PC-9 (cell line): ENCODE measurements around the gene ZFHX3. TPM values are rescaled to one million over a fixed set of nuclear protein-coding genes. Genes with fewer than 3 reads are reported as not detected.

Source experiments
- BruUV-seq: library from RNA; stranded (reverse); fragments of 400-500 nt; replicated peaks from 2 replicates; lab custom pipeline; 2021; lab: Mats Ljungman, UMichigan
- CTCF ChIA-PET: fragments of 300-600 bp; sonication (Branson Sonifier 250); formaldehyde crosslinking; loops from one replicate; lab custom pipeline; 2022; ENCODE audit warnings: antibody characterized with exemption; lab: Charles Lee
- POLR2A ChIA-PET: fragments of 300-600 bp; sonication (Branson Sonifier 250); formaldehyde crosslinking; loops from one replicate; lab custom pipeline; 2022; ENCODE audit warnings: antibody characterized with exemption; ENCODE audit not compliant: unreplicated experiment; lab: Charles Lee
- DNase-seq, 2 experiments: peaks; one replicate each; pipeline versions ENCODE4 v3.0.0 to v3.0.0-alpha.2; 2015 to 2022; ENCODE audit warnings: mixed read lengths in 1 of 2
- H2AFZ ChIP-seq: fragments of 200-600 bp; sonication (generic); 2 replicates; pipeline ENCODE4 v1.8.1; 2017; ENCODE audit warnings: antibody characterized with exemption
- H3F3A ChIP-seq: fragments of 200-600 bp; sonication (generic); 2 replicates; pipeline ENCODE4 v1.8.1; 2017; ENCODE audit warnings: antibody characterized with exemption, mild to moderate bottlenecking, low read depth; ENCODE audit not compliant: insufficient read depth
- H3K27ac ChIP-seq: fragments of 200-600 bp; sonication (generic); 2 replicates; pipeline ENCODE4 v1.6.1; 2016; ENCODE audit warnings: mixed run types
- H3K27me3 ChIP-seq: fragments of 200-600 bp; sonication (generic); 2 replicates; pipeline ENCODE4 v1.6.1; 2016; ENCODE audit warnings: low read depth, mixed run types; ENCODE audit not compliant: insufficient read depth
- H3K36me3 ChIP-seq: fragments of 200-600 bp; sonication (generic); 2 replicates; pipeline ENCODE4 v1.6.1; 2016; ENCODE audit warnings: low read depth, mixed run types
- H3K4me1 ChIP-seq: fragments of 200-600 bp; sonication (generic); replicated peaks from 2 replicates; pipeline ENCODE4 v1.6.1; 2016; ENCODE audit warnings: mixed run types; ENCODE audit not compliant: insufficient read depth
- H3K4me2 ChIP-seq: fragments of 200-600 bp; sonication (generic); 2 replicates; pipeline ENCODE4 v1.6.1; 2017; ENCODE audit warnings: mixed run types
- H3K4me3 ChIP-seq: fragments of 200-600 bp; sonication (generic); 2 replicates; pipeline ENCODE4 v1.6.1; 2016; ENCODE audit warnings: mixed run types
- H3K79me2 ChIP-seq: fragments of 200-600 bp; sonication (generic); 2 replicates; pipeline ENCODE4 v1.6.1; 2017; ENCODE audit warnings: low read depth, mixed run types
- H3K9me2 ChIP-seq: fragments of 200-600 bp; sonication (generic); 2 replicates; pipeline ENCODE4 v1.8.1; 2017; ENCODE audit warnings: mild to moderate bottlenecking; ENCODE audit not compliant: insufficient read depth
- H3K9me3 ChIP-seq: fragments of 200-600 bp; sonication (generic); 2 replicates; pipeline ENCODE4 v1.8.1; 2016; ENCODE audit warnings: low read depth; ENCODE audit not compliant: insufficient read depth
- H4K20me1 ChIP-seq: fragments of 200-600 bp; sonication (generic); 2 replicates; pipeline ENCODE4 v1.8.1; 2017; ENCODE audit not compliant: insufficient read depth
- CTCF ChIP-seq: fragments of 200-600 bp; sonication (generic); conservative IDR thresholded peaks from 2 replicates; pipeline ENCODE4 v1.6.1; 2017; ENCODE audit warnings: mixed run types, antibody characterized with exemption, mild to moderate bottlenecking, moderate library complexity
- EZH2 ChIP-seq: fragments of 200-600 bp; sonication (generic); IDR thresholded peaks from 2 replicates; pipeline ENCODE4 v1.8.0; 2017; ENCODE audit warnings: antibody characterized with exemption, low read depth
- intact Hi-C: fragments of 100-400 bp; cut with micrococcal nuclease; formaldehyde crosslinking; loops from one replicate; pipeline ENCODE4 v1.10.0; 2022; ENCODE audit not compliant: unreplicated experiment
- total RNA-seq: library from RNA; stranded (reverse); gene quantifications from 2 replicates; pipeline ENCODE4 v1.2.3, GENCODE V29; 2021

ZFHX3 gene
- total RNA-seq, 1 experiment from 2014 or later = 23.1 TPM

- H3K4me3 ChIP-seq = no peak overlapping the region
- H3K9me2 ChIP-seq = no peaks in the 10 kb centered on the region
- ChIA-PET CTCF (no interaction called here), POLR2A (no interaction called here)
- H4K20me1 ChIP-seq = no peaks in the 10 kb centered on the region; the same call in 1 of the 2 replicates
- no peaks in the 10 kb centered on the region for H3K4me1 ChIP-seq
- no peak overlapping the region for H3K27ac ChIP-seq
- no peaks in the 10 kb centered on the region for H3K9me3 ChIP-seq
- H2AFZ ChIP-seq = no peak overlapping the region
- no peaks in the 10 kb centered on the region for H3K79me2 ChIP-seq
- no peak overlapping the region for H3K4me2 ChIP-seq
- no TSS peak for BruUV-seq
- H3K27me3 ChIP-seq = no peaks in the 10 kb centered on the region
- TF ChIP-seq EZH2 = no peak
- no peak for TF ChIP-seq CTCF
- 0 out of 2 replicates have a peak, but pooled peaks cover 2% of the 10 kb centered on the region for H3F3A ChIP-seq
- intact Hi-C loops = no loop called here
- no peak for DNase-seq
- no peaks in the 10 kb centered on the region for H3K36me3 ChIP-seq
These were observed 258.0 kb downstream of the ZFHX3 start for GRCh38 chr16:72789921-72790320.

GRCh38 chr16:72789465-72789864 lies 258.5 kb downstream of the ZFHX3 start:
- POLR2A ChIA-PET = no interaction called here

GRCh38 chr16:72788269-72788809 lies 259.6 kb downstream of the ZFHX3 start:
- BruUV-seq = no TSS peak
- Histone ChIP-seq H3K9me3 (no peaks in the 10 kb centered on the region), H3K9me2 (no peaks in the 10 kb centered on the region), H3K4me2 (no peak overlapping the region), H3K27me3 (no peaks in the 10 kb centered on the region), H3K27ac (no peak overlapping the region), H2AFZ (no peak overlapping the region), H4K20me1 (no peaks in the 10 kb centered on the region; the same call in 1 of the 2 replicates), H3F3A (0 out of 2 replicates have a peak, but pooled peaks cover 2% of the 10 kb centered on the region), H3K79me2 (no peaks in the 10 kb centered on the region), H3K4me3 (no peak overlapping the region), H3K36me3 (no peaks in the 10 kb centered on the region), H3K4me1 (no peaks in the 10 kb centered on the region)
- TF ChIP-seq EZH2 (no peak), CTCF (no peak)
- POLR2A ChIA-PET = no interaction called here
- CTCF ChIA-PET = no interaction called here
- intact Hi-C loops = no loop called here
- DNase-seq = no peak

More at GRCh38 chr16:72789465-72789864, 258.5 kb downstream of the ZFHX3 start:
- Histone ChIP-seq H3K4me1 (no peaks in the 10 kb centered on the region), H3K27ac (no peak overlapping the region), H3K9me2 (no peaks in the 10 kb centered on the region), H3K4me2 (no peak overlapping the region), H3K9me3 (no peaks in the 10 kb centered on the region), H3K4me3 (no peak overlapping the region), H3K79me2 (no peaks in the 10 kb centered on the region), H3K27me3 (no peaks in the 10 kb centered on the region), H4K20me1 (no peaks in the 10 kb centered on the region; the same call in 1 of the 2 replicates), H3K36me3 (no peaks in the 10 kb centered on the region), H2AFZ (no peak overlapping the region), H3F3A (0 out of 2 replicates have a peak, but pooled peaks cover 2% of the 10 kb centered on the region)
- TF ChIP-seq CTCF (no peak), EZH2 (no peak)
- BruUV-seq = no TSS peak
- CTCF ChIA-PET = no interaction called here
- intact Hi-C loops = no loop called here
- no peak for DNase-seq
